Right cardiac atrium (tissue), 5 donors: ENCODE measurements around the gene THSD4. TPM values are rescaled to one million over a fixed set of nuclear protein-coding genes. Genes with fewer than 3 reads are reported as not detected.

Source experiments
- ATAC-seq, 2 donors: fragments of 200-7000 bp; cut with Tn5 transposase; one replicate each; pipeline versions ENCODE4 v1.8.0 to v1.9.1; 2020; ENCODE audit warnings: moderate library complexity in 2 of 2, mild to moderate bottlenecking in 1 of 2
- DNase-seq, 3 donors: peaks; one replicate each; pipeline ENCODE4 v3.0.0-alpha.2; 2020
- H3K27ac ChIP-seq: one replicate; pipeline ENCODE4 v1.5.1; 2013; ENCODE audit warnings: mild to moderate bottlenecking, low read length, control low read depth, moderate library complexity
- H3K27me3 ChIP-seq: one replicate; pipeline ENCODE4 v1.6.1; 2013; ENCODE audit not compliant: control insufficient read depth, insufficient read depth
- H3K4me1 ChIP-seq: one replicate; pipeline ENCODE4 v1.6.1; 2013; ENCODE audit warnings: low read length; ENCODE audit not compliant: control insufficient read depth, insufficient read depth
- H3K4me3 ChIP-seq: one replicate; pipeline ENCODE4 v1.5.1; 2013; ENCODE audit warnings: low read length, control low read depth
- H3K9me3 ChIP-seq: one replicate; pipeline ENCODE4 v1.6.1; 2013; ENCODE audit warnings: low read length; ENCODE audit not compliant: control insufficient read depth
- WGBS: extraction: QIAGEN DNeasy Blood & Tissue Kit; methylation state at CpG from one replicate; pipeline ENCODE4 v1.1.7; 2013; 5-methylcytosine and 5-hydroxymethylcytosine counted together
- intact Hi-C, 4 donors: fragments of 100-400 bp; cut with DNase I; formaldehyde crosslinking; loops; one replicate each; pipeline versions ENCODE4 v1.11.0 to v1.14.0; 2022 to 2023
- polyA plus RNA-seq: library from polyadenylated mRNA; stranded (reverse); fragments of 200-250 nt; gene quantifications from one replicate; pipeline ENCODE4 v1.2.3, GENCODE V29; 2013
- total RNA-seq, 4 donors: library from RNA; stranded (reverse); fragmentation: NEBNext Ultra II Directional; extraction: Animal tissue kit (Norgen Biotek cat#: 25700); gene quantifications; one replicate each; pipeline ENCODE4 v1.2.1, GENCODE V29; 2021
- donor health status: healthy with polysubstance abuse.
- donor health status: DM: no; HTN: yes; CAD: no.
- donor health status: DM: no; HTN: no; CAD: no.
- donor health status: DM: no; HTN: yes; CAD: no; lungs with severe emphysema.
- donor health status: DM: yes; HTN: yes; CAD: no.

THSD4 gene
- total and polyA plus RNA-seq, 5 donors = 40.5 to 93.8 (median 67.3) TPM

GRCh38 chr15:71811752-71812735 is 696.8 kb downstream of the THSD4 start:
- Histone ChIP-seq H3K27me3 (no peaks in the 10 kb centered on the region), H3K4me1 (peaks cover 2% of the 10 kb centered on the region), H3K27ac (no peak overlapping the region), H3K4me3 (no peak overlapping the region), H3K9me3 (no peaks in the 10 kb centered on the region)
- ATAC-seq = no peak
- intact Hi-C loops = no loop called here
- WGBS = 91% methylated on average over 38 of the region's 38 CpGs
- DNase-seq = peak in 1 of 3 donors; percentile 57

GRCh38 chr15:71812966-71813722 is 697.9 kb downstream of the THSD4 start:
- Histone ChIP-seq H3K9me3 (no peaks in the 10 kb centered on the region), H3K27ac (no peak overlapping the region), H3K27me3 (no peaks in the 10 kb centered on the region), H3K4me3 (no peak overlapping the region), H3K4me1 (no peaks in the 10 kb centered on the region)
- intact Hi-C loops = no loop called here
- 89% methylated on average over 16 of the region's 16 CpGs for WGBS
- peak in 2 of 3 donors; percentile 70 for DNase-seq
- peak; percentile 63 to 65 for ATAC-seq

GRCh38 chr15:71813723-71814470 is 698.6 kb downstream of the THSD4 start:
- no peaks in the 10 kb centered on the region for H3K4me1 ChIP-seq
- intact Hi-C loops = no loop called here
- 76% methylated on average over 9 of the region's 9 CpGs for WGBS

GRCh38 chr15:71815301-71815700 is 700.0 kb downstream of the THSD4 start:
- no peaks in the 10 kb centered on the region for H3K4me1 ChIP-seq
- no peak overlapping the region for H3K4me3 ChIP-seq
- 84% methylated on average over 3 of the region's 3 CpGs for WGBS
- H3K27me3 ChIP-seq = no peaks in the 10 kb centered on the region
- H3K9me3 ChIP-seq = no peaks in the 10 kb centered on the region
- ATAC-seq (no peak), DNase-seq (no peak)
- no peak overlapping the region for H3K27ac ChIP-seq
- intact Hi-C loops = no loop called here

More at GRCh38 chr15:71813723-71814470, 698.6 kb downstream of the THSD4 start:
- Histone ChIP-seq H3K9me3 (no peaks in the 10 kb centered on the region), H3K4me3 (no peak overlapping the region), H3K27ac (no peak overlapping the region), H3K27me3 (no peaks in the 10 kb centered on the region)
- no peak for ATAC-seq
- peak in 1 of 3 donors; percentile 61 for DNase-seq

GRCh38 chr15:71817351-71817750 is 702.1 kb downstream of the THSD4 start:
- Histone ChIP-seq H3K9me3 (peaks cover 3% of the 10 kb centered on the region), H3K27ac (no peak overlapping the region), H3K4me1 (no peaks in the 10 kb centered on the region), H3K4me3 (no peak overlapping the region), H3K27me3 (no peaks in the 10 kb centered on the region)
- 95% methylated on average over 13 of the region's 13 CpGs for WGBS
- intact Hi-C loops = no loop called here
- no peak for ATAC-seq
- DNase-seq = no peak

- Histone ChIP-seq H3K9me3 (peaks cover 3% of the 10 kb centered on the region), H3K27ac (no peak overlapping the region), H3K4me1 (no peaks in the 10 kb centered on the region), H3K4me3 (no peak overlapping the region), H3K27me3 (no peaks in the 10 kb centered on the region)
- intact Hi-C loops = no loop called here
- DNase-seq (no peak), ATAC-seq (no peak)
- WGBS = 98% methylated on average over 1 of the region's 1 CpG
Observed at GRCh38 chr15:71820127-71820526, 704.9 kb downstream of the THSD4 start.

- no peak for DNase-seq
- H3K4me1 ChIP-seq = no peaks in the 10 kb centered on the region
- no peak overlapping the region for H3K4me3 ChIP-seq
- H3K27me3 ChIP-seq = no peaks in the 10 kb centered on the region
- 89% methylated on average over 5 of the region's 5 CpGs for WGBS
- no peak for ATAC-seq
- no peak overlapping the region for H3K27ac ChIP-seq
- peaks cover 3% of the 10 kb centered on the region for H3K9me3 ChIP-seq
- intact Hi-C loops = no loop called here
Observed at GRCh38 chr15:71821547-71822129, 706.4 kb downstream of the THSD4 start.

- WGBS = 97% methylated on average over 3 of the region's 3 CpGs
- Histone ChIP-seq H3K27ac (no peak overlapping the region), H3K9me3 (peaks cover 3% of the 10 kb centered on the region), H3K4me3 (no peak overlapping the region), H3K27me3 (no peaks in the 10 kb centered on the region), H3K4me1 (no peaks in the 10 kb centered on the region)
- DNase-seq = no peak
- intact Hi-C loops = no loop called here
- no peak for ATAC-seq
Observed at GRCh38 chr15:71822890-71823630, 707.8 kb downstream of the THSD4 start.

GRCh38 chr15:71823801-71824200 is 708.5 kb downstream of the THSD4 start:
- H3K9me3 ChIP-seq = peaks cover 3% of the 10 kb centered on the region
- WGBS = 70% methylated on average over 3 of the region's 3 CpGs
- ATAC-seq (no peak), DNase-seq (no peak)
- H3K4me3 ChIP-seq = no peak overlapping the region
- intact Hi-C loops = no loop called here
- H3K27ac ChIP-seq = no peak overlapping the region
- H3K4me1 ChIP-seq = no peaks in the 10 kb centered on the region
- H3K27me3 ChIP-seq = no peaks in the 10 kb centered on the region
